HUES64 (cell line): ENCODE data around the gene PEX11B. TPM values are rescaled to one million over a fixed set of nuclear protein-coding genes. Genes with fewer than 3 reads are reported as not detected.
A peak's percentile ranks its signal among the peaks of the same experiment; 100 is the strongest.

Source experiments
- H3K27ac ChIP-seq: 2 replicates; pipeline ENCODE4 v1.7.0; 2013; ENCODE audit warnings: low read depth, low read length, inconsistent platforms
- H3K27me3 ChIP-seq: 2 replicates; pipeline ENCODE4 v1.6.1; 2013; ENCODE audit warnings: mild to moderate bottlenecking, low read length; ENCODE audit not compliant: insufficient read depth
- H3K36me3 ChIP-seq: 2 replicates; pipeline ENCODE4 v1.6.1; 2013; ENCODE audit warnings: mild to moderate bottlenecking, low read length; ENCODE audit not compliant: insufficient read depth
- H3K4me1 ChIP-seq: 2 replicates; pipeline ENCODE4 v1.6.1; 2013; ENCODE audit warnings: mild to moderate bottlenecking, low read length, moderate library complexity; ENCODE audit not compliant: insufficient read depth
- H3K4me3 ChIP-seq: 2 replicates; pipeline ENCODE4 v1.5.1; 2013; ENCODE audit warnings: mild to moderate bottlenecking, low read length, moderate library complexity
- H3K9ac ChIP-seq: 2 replicates; pipeline ENCODE4 v1.6.1; 2013; ENCODE audit warnings: mild to moderate bottlenecking, low read depth, low read length
- H3K9me3 ChIP-seq: 2 replicates; pipeline ENCODE4 v1.6.1; 2013; ENCODE audit warnings: low read depth, low read length; ENCODE audit not compliant: insufficient read depth
- WGBS: fragments of 150-250, 120-280 bp; methylation state at CpG from one replicate; pipeline ENCODE4 v1.1.7; 2013; ENCODE audit warnings: missing lambda C conversion rate; 5-methylcytosine and 5-hydroxymethylcytosine counted together
- polyA plus RNA-seq, 2 experiments: library from polyadenylated mRNA; stranded (reverse); fragments of 50-300 nt; gene quantifications; one replicate each; pipeline ENCODE4 v1.2.3, GENCODE V29; 2013

PEX11B gene
- polyA plus RNA-seq (2013, experiment 1 of 2): 7.6 TPM
- 12.7 TPM for polyA plus RNA-seq (2013, experiment 2 of 2)

DNA sequence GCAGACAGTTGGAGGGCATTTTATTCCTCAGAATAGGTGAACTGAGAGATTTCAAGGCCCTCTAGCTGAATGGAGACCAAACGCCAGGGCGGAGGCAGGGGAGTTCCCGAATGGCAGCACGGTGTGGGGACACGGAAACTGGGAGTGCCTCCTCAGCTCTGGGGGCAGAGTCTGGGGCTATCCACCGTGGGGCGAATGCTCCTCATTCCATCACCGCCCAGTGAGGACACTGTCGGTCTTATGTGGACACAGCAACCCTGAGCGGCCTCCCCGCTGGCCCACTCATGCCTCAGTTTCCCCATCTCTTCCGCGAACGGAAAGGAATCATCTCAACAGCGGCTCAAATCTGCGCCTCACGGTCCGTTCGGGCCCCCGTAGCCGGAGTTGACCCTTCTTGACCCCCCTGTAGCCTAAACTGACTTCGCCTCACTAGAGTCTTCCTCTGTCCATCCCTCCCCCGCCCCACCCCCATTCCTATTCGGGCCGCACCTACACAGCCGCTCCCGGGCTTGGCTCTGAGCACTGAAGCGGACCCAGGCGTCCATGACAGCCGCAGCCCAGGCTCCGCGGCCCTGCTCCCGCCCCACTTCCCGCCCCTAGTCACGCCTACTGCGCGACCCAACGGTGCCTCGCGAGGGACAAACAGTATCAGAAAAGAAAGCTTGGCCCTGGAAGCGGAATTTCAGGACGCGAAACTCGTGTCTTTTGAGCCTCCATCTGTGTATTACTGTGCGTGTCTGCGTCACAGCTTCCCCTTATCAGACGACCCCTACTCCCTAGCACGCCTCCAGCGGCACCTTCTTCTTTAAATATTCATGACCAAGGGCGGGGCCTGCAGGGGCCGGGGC, at the start of gene PEX11B:
Gene PEX11B, minus strand, starts transcription at position 574 of the 848 bp plus-strand sequence. Its CDS starts 29 bp downstream, at position 545.
- 2% methylated on average over 51 of the region's 51 CpGs for WGBS
- Histone ChIP-seq H3K4me1 (peaks cover 3% of the 10 kb centered on the region; the same call in 1 of the 2 replicates), H3K4me3 (peak within 1 kb of the TSS; percentile 89), H3K27me3 (no peaks in the 10 kb centered on the region), H3K9me3 (no peaks in the 10 kb centered on the region), H3K27ac (peak within 1 kb of the TSS; percentile 34), H3K9ac (peak within 1 kb of the TSS; percentile 72), H3K36me3 (peaks cover 28% of the 10 kb centered on the region)

GRCh38 chr1:145967288-145967687, 48.8 kb upstream of the PEX11B start:
- 93% methylated on average over 2 of the region's 2 CpGs for WGBS
- Histone ChIP-seq H3K4me1 (peaks cover 13% of the 10 kb centered on the region), H3K27ac (no peak overlapping the region), H3K36me3 (no peaks in the 10 kb centered on the region), H3K9me3 (0 out of 2 replicates have a peak, but pooled peaks cover 5% of the 10 kb centered on the region), H3K9ac (no peak overlapping the region), H3K27me3 (peaks cover 20% of the 10 kb centered on the region), H3K4me3 (no peak overlapping the region)

DNA sequence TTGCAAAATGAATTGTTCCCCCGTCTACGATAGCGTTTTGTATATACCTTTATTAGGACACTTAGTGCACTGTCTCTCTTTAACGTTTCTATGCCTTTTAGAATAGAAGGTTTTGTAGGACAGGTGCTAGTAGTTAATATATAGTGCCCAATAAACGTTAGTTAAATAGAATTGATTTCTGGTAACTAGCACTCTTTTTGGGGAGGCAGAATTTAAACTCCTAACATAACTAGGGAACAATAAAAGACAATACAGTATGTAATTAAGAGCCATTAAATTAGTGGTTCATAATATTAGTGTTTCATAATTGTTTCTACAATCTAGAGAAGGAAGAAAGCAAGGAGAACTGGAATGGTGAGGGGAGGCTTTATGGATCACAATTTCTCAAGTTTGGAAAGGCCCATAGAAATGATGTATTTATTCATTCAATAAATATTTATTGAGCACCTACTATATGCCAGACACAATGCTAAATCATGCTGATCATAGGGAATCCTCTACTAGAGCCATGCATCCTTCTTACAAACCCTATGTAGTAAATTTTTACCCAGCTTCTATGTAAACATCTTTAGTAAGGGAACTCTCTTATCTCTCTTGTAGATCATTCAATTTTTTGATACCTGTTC, 46.7 kb upstream of the PEX11B start:
- H3K4me1 ChIP-seq: peaks cover 13% of the 10 kb centered on the region
- H3K4me3 ChIP-seq: peak overlapping the region; percentile 65
- H3K27me3 ChIP-seq: peaks cover 40% of the 10 kb centered on the region
- no peak overlapping the region for H3K27ac ChIP-seq
- 0 out of 2 replicates have a peak, but pooled peaks cover 5% of the 10 kb centered on the region for H3K9me3 ChIP-seq
- no peaks in the 10 kb centered on the region for H3K36me3 ChIP-seq
- 43% methylated on average over 3 of the region's 5 CpGs for WGBS
- H3K9ac ChIP-seq: no peak overlapping the region

DNA sequence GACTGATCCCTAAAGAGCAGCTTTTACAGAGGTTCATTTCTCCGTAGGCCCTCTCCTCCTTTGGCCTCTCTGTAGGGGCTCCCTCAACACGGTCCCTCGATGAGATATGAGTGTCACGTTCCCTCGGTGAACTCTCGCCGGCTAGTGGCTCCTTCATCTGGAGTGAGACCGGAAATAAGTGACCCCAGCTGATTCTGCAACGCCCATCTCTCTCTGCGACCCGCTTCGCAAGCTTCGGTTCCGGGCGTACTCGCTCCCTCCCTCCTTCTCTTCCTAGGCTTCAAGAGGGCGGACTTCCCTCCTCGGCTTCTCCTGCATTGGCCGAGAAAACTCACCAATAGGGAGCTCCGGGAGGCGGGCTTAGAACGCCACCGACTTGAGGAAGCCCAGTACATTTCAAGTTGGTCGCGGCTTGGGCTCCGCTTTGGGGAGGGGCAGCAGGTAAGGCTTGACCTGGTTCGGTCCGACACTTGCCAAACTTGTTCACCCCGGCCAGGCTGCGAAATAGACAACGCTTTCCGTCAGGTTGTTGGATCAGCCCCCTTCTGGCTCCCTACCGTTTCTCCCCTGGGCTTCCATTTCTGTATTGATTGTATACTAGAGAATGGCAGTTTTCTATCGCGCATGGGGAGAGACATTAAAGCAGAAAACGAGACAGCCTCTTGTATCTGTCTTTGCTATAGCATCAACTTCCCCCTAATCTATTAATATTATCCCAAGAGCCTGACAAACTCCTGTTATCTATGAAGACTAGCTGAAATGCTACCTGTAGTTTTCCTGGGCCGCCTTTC, 46.0 kb upstream of the PEX11B start, which contains the start of the genes ANKRD34A and POLR3GL:
Gene ANKRD34A, minus strand, starts transcription at position 248 of the 791 bp plus-strand sequence. CDS start 2,816 bp downstream, outside the sequence.
Gene POLR3GL, plus strand, starts transcription at position 363 of the 791 bp plus-strand sequence. CDS start 10,176 bp downstream, outside the sequence.
- Histone ChIP-seq H3K4me1 (peaks cover 13% of the 10 kb centered on the region), H3K36me3 (no peaks in the 10 kb centered on the region), H3K4me3 (peak within 1 kb of the TSS; percentile 65), H3K27ac (no peak within 1 kb of the TSS), H3K9me3 (0 out of 2 replicates have a peak, but pooled peaks cover 5% of the 10 kb centered on the region), H3K9ac (0 out of 2 replicates have a peak within 1 kb of the TSS, but pooled peaks have one; percentile 5), H3K27me3 (peaks cover 48% of the 10 kb centered on the region)
- whole genome bisulfite sequencing: 3% methylated on average over 37 of the region's 37 CpGs

DNA sequence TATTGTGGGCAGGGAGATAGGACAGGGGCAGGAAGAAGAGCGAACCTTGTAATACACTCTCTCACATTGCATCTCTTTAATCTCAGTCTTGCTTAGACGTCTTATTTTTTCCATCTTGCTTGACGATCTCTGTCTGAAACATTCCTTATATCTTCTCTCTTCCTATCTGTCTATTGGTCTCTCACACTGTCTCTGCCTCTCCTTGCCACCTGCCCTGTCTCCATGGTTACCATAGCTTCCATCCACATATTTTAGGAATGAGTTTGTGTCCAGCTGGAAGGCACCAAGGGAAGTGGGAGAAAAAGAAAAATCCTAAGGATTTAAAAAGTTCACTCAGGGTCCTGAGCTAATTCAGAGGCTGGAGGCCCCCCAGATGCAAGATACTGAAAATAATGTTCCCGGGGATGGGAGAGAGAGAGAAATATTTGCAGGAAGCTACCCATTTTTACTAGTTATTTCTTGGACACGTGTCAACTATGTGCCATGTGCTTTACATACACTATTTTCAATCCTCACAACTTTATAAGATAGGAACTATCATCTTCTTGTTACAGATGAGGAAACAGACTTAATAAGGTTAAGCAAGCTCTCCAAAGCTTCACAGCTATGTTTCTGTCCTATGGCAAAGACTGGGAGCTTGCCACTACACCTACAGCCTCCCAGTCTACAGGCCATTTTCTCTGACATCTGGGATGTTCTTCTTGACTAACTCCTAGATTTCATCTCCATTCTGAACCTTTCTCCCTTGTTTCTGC, 44.9 kb upstream of the PEX11B start:
- peaks cover 13% of the 10 kb centered on the region for H3K4me1 ChIP-seq
- WGBS: 66% methylated on average over 5 of the region's 5 CpGs
- no peak overlapping the region for H3K27ac ChIP-seq
- no peak overlapping the region for H3K9ac ChIP-seq
- peaks cover 58% of the 10 kb centered on the region for H3K27me3 ChIP-seq
- H3K36me3 ChIP-seq: no peaks in the 10 kb centered on the region
- 0 out of 2 replicates have a peak, but pooled peaks cover 5% of the 10 kb centered on the region for H3K9me3 ChIP-seq
- peak overlapping the region; percentile 92 for H3K4me3 ChIP-seq

- Histone ChIP-seq H3K9me3 (0 out of 2 replicates have a peak, but pooled peaks cover 3% of the 10 kb centered on the region), H3K27ac (no peak overlapping the region), H3K4me1 (peaks cover 17% of the 10 kb centered on the region), H3K9ac (no peak overlapping the region), H3K36me3 (no peaks in the 10 kb centered on the region), H3K4me3 (peak overlapping the region; percentile 92), H3K27me3 (peaks cover 63% of the 10 kb centered on the region)
- 11% methylated on average over 24 of the region's 36 CpGs for WGBS
Observed at GRCh38 chr1:145962157-145963102, 43.9 kb upstream of the PEX11B start.

DNA sequence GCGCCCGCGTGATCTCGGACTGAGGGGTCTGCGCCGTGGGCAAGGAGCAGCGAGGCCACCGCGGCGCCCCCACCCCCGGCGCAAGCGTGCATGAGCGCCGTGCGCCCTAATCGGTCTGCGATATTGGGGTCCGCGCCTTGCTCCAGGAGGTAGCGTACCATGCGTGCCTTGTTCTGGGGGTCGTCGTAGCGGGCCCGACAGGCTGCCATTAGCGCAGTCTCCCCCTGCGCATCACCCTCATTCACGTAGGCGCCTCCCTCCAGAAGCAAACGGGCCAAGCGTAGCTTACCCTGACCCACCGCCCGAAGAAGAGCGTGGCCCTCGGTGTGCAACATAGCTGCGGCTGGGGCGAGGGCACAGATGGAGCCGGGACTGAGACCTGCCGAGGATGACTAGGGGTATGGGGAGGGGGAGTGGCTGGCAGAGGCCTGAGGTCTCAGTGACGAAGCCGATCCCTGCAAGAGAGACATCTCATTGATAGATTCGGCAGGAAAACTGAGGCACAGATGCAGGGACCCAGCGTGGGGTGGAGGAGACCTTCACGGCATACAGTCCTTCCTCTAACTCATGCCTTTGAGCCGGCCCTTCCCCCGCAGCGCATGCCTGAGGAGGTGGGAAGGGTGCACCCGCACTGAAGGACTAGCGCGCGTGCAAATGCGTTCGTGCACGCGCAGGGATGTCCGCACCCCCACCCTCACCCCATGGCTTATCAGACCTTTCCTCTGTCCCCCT, 43.1 kb upstream of the PEX11B start:
- H3K27me3 ChIP-seq: peaks cover 72% of the 10 kb centered on the region
- H3K4me3 ChIP-seq: peak overlapping the region; percentile 92
- no peak overlapping the region for H3K27ac ChIP-seq
- WGBS: under 1% methylated on average over 57 of the region's 57 CpGs
- H3K9me3 ChIP-seq: no peaks in the 10 kb centered on the region
- H3K36me3 ChIP-seq: no peaks in the 10 kb centered on the region
- no peak overlapping the region for H3K9ac ChIP-seq
- peaks cover 22% of the 10 kb centered on the region for H3K4me1 ChIP-seq

DNA sequence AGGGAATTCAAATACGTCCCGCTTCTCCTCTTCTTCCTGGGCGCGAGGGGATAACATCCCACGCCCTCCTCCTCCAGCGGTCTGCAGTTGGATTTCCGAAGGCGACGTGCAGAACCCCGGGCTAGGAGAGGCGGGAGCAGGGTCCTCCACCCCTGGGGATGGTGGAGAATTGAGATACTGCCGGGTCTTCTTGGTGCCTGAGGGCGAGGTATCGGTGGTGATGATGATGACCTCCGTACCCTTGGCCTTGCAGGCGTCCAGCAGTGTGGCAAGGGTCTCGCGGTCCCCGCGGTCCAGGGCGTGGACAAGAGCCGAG, 42.5 kb upstream of the PEX11B start:
- H3K9ac ChIP-seq: no peak overlapping the region
- H3K9me3 ChIP-seq: no peaks in the 10 kb centered on the region
- WGBS: under 1% methylated on average over 22 of the region's 22 CpGs
- peaks cover 77% of the 10 kb centered on the region for H3K27me3 ChIP-seq
- H3K27ac ChIP-seq: no peak overlapping the region
- H3K4me1 ChIP-seq: peaks cover 22% of the 10 kb centered on the region
- H3K4me3 ChIP-seq: peak overlapping the region; percentile 92
- no peaks in the 10 kb centered on the region for H3K36me3 ChIP-seq

DNA sequence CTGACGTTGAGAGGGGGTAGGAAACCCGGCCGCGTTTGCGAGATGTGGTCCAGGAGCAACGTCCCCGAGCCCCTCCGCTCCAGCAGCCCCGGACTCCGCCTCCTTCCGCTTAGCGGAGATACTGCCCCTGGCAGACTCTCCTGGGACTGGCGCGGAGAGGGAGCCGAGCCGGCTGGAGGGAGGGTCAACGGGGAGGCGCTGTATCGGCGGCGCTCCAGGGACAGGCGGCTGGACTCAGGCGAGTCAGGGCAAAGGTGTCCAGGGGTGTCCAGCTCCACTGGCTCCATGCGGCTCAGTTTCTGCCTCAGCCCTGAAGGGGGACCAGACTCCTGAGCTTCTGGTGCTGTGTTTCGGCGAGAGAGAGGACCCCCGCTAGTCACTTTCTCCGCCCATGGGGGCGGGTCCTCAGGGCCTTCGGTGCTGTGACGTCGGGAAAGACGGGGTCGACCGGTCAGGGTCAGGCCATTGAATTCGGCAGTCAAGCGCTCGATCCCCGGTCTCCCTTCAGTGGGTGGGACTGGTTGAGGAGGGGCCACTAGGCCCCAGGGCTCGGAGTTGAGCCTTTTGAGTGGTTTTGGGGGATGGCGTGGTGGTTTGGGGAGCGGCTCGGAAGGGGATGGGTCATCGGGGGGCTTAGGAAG, 42.1 kb upstream of the PEX11B start:
- peaks cover 22% of the 10 kb centered on the region for H3K4me1 ChIP-seq
- under 1% methylated on average over 43 of the region's 44 CpGs for WGBS
- H3K9ac ChIP-seq: peak overlapping the region; percentile 28; the same call in 1 of the 2 replicates
- H3K27me3 ChIP-seq: peaks cover 82% of the 10 kb centered on the region
- peak overlapping the region; percentile 92 for H3K4me3 ChIP-seq
- H3K9me3 ChIP-seq: no peaks in the 10 kb centered on the region
- H3K27ac ChIP-seq: peak overlapping the region; percentile 21; the same call in 1 of the 2 replicates
- H3K36me3 ChIP-seq: no peaks in the 10 kb centered on the region
